Dedifferentiated amniotic fluid mesenchymal stem cell (primary cell): ENCODE measurements around the gene DNAJC22.
"Not testable (repeated sequence)": the region's sequence is repeated elsewhere in the genome, so short reads cannot be mapped to it uniquely, and the experiment has no call there.

Source experiments
- DNase-seq: peaks from one replicate; pipeline ENCODE4 v3.0.0-alpha.2; 2016; ENCODE audit errors: extremely low spot score

Gene DNAJC22

DNA sequence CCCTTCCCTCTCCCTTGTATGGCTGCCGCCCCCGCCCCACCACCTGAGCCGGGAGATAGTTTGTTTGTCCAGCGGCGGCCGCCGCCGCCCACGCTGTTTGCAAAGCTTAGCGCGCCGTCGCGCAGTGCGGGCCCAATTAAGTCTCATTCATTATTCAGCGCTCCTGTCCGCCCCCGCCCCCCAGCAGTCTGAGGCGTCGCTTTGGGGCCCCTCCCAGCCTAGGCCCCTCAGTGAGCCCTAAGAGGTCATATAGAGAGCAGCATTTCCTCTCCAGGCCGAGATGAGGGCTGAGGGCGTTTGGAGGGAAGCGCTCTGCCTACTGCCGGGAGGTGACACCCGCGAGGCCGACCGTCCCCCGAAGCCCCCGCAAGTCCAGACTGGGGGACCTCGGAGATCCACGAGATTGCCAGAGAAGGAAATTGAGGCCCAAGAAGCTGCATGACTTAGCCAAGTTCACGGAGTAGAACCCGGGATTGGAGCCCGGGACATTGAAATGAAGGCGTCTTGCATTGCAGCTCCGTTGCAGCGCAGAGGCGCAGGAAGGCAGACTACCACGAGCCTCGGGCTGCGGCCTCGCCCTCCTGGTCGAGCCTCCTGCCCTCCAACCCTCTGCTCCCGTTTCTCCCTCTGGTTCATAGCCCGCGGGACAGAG, at the start of gene DNAJC22:
Gene DNAJC22 (plus strand): TSS at position 230 of the 652 bp plus-strand sequence. CDS start 1,985 bp downstream, outside the sequence.
- no peak for DNase-seq

DNA sequence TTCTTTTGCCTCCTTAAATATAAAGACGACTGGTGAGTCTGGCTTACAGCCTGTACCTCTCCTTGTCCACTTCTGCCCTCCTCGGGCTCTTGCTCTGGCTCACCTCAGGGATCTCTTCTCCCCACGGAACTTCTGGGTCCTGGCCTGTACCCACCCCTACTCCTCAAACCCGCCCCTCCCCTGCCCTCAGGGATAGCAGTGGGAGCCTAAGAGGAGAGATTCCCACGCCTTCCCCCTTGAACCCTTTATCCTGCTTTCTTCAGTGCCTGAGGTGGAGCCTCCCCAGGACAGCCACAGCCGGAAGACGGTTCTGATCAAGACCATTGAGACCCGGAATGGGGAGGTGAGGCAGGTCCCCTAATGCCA, 49.0 kb upstream of the DNAJC22 start:
- DNase-seq, result no peak

DNA sequence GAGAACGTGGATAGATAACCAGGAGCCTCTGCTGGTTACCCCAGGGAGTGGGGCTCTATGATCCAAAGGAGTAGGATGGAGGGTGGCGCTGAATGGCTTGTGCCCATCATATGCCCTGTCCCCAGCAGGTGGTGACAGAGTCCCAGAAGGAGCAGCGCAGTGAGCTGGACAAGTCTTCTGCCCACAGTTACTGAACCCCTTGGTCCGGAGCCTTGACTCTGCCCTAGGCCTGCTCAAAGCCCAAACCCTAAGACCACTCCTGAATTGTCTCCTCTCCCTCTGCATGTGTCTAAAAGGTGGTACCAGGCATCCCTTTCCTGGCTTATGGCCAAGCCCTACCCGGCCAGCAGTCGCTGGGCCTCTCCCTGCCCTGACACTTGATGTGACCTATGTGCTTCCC, 48.5 kb upstream of the DNAJC22 start:
- DNase-seq, result no peak

DNA sequence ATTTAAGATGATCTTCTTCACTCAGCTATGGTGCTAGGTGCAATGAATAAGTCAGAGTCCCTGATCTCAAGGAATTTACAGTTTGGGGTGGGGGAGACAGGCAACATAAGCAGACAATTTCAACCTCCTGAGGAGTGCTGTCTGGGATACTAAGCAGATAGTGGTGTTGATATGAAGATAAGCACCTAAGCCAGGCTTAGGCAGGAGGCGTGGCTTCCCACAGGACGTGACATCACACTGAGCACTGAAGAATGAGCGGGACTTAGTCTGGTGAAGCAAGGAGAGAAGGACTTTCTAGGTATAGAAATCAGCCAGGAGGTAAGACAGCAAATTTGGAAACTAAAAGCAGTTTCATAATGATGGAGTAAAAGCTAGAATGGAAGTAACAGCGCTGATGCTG, 44.9 kb upstream of the DNAJC22 start:
- DNase-seq, result no peak

DNA sequence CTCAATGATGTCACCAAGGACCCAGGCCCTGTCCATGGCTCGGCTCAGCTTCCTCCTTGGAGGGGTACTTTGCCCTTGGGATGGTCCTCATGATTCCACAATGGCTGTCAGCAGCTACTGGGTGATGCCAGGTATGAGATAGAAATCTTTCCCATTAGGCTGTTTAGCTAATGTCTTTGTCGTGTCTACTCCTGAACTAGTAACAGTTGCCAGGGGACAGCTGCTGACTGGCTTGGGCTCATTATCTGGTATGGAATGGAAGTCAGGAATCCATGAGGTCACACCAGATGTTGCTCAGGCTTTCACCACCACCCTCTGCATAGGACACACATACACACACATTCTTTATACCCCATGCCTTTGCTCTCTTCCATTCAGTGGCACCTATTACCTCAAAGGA, 42.5 kb upstream of the DNAJC22 start:
- peak; percentile 46 for DNase-seq

DNA sequence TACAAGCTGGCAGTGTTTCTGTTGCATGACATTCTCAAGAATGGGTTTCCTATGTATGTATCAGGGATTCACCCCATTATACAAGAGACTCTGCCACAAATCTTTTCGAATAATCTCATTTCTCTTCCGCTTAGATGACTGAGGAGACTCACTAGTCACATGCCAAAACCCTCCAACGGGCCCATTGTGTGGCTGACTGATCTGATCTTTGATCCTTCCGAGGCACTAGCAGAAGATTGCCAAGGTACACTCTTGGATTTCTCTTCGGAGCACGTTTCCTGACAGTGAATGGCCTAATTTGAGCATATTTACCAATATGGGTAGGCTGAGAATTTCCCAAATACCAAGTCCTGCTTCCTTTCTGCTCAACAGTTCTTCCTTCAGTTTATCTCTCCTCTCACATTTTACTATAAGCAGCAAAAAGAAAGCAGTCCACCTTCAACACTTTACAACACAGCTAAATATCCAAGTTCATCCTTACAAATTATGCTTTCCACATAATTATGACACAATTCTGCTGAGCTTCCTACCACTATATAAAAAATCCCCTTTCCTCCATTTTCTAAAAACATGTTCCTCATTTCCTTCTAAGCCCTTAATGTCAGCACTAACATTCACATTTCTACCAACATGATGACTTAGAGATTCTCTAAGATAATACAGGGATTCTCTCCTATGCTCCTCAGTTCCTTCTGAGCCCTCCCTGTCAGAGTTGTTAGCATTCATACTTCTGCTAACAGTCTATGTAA, 40.8 kb upstream of the DNAJC22 start:
- DNase-seq, result no peak

DNA sequence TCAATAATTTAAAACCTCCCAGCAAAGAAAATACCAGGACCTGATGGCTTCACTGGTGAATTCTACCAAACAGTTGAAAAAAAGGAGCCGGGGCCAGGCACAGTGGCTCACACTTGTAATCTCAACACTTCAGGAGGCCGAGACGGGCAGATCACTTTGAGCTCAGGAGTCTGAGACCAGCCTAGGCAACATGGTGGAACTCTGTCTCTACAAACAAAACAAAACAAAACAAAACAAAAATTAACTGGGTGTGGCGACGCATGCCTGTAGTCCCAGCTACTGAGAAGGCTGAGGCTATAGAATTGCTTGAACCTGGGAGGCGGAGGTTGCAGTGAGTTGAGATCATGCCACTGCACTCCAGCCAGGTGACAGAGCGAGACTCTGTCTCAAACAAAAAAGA, 37.3 kb upstream of the DNAJC22 start:
- DNase-seq, result no peak

DNA sequence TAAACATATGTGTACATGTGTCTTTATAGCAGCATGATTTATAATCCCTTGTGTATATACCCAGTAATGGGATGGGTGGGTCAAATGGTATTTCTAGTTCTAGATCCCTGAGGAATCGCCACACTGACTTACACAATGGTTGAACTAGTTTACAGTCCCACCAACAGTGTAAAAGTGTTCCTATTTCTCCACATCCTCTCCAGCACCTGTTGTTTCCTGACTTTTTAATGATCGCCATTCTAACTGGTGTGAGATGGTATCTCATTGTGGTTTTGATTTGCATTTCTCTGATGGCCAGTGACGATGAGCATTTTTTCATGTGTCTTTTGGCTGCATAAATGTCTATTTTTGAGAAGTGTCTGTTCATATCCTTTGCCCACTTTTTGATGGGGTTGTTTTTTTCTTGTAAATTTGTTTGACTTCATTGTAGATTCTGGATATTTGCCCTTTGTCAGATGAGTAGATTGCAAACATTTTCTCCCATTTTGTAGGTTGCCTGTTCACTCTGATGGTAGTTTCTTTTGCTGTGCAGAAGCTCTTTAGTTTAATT, 36.2 kb upstream of the DNAJC22 start:
- not testable (repeated sequence) for DNase-seq

DNA sequence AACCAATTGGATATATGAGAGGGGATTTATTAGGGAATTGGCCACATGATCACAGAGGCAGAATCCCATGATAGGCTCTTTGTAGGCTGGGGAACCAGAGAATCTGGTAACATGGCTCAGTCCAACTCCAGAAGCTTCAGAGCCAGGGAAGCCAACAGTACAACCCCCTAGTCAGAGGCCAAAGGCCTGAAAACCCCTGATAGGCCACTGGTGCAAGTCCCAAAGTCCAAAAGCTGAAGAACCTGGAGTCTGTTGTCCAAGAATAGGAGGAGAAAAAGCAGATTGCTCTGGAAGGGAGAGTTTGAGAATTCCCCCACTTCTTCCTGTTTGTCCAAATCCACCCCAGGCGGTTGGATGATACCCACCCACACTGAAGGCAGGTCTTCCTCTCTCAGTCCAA, 31.9 kb upstream of the DNAJC22 start:
- no peak for DNase-seq

DNA sequence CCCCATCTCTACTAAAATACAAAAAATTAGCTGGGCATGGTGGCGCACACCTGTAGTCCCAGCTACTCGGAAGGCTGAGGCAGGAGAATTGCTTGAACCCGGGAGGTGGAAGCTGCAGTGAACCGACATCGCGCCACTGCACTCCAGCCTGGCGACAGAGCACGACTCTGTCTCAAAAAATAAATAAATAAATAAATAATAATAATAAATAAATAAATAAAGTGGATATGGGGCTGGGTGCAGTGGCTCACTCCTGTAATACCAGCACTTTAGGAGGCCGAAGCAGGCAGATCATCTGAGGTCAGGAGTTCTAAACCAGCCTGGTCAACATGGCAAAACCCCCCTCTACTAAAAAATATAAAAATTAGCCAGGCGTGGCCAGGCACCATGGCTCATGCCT, 29.6 kb upstream of the DNAJC22 start:
- DNase-seq, result not testable (repeated sequence)

DNA sequence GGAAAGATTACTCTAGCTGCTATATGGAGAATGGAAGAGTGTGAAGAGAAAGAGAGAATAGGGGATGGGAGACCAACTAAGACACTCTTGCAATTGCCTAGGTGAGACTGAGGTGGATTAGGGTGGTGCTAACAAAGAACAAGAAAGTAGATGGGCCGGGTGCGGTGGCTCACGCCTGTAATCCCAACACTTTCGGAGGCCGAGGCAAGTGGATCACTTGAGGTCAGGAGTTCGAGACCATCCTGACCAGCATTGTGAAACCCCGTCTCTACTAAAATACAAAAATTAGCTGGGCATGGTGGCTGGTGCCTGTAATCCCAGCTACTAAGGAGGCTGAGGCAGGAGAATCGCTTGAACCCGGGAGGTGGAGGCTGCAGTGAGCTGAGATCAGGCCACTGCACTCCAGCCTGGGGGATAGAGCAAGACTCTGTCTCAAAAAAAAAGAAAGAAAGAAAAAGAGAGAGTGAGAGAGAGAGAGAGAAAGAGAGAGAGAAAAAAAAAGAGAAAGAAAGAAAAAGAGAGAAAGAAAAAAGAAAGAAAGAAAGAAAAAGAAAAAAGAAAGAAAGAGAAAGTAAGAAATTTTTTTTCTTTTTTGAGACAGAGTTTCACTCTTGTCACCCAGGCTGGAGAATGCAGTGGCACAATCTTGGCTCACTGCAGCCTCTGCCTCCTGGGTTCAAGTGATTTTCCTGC, 26.1 kb upstream of the DNAJC22 start:
- not testable (repeated sequence) for DNase-seq

DNA sequence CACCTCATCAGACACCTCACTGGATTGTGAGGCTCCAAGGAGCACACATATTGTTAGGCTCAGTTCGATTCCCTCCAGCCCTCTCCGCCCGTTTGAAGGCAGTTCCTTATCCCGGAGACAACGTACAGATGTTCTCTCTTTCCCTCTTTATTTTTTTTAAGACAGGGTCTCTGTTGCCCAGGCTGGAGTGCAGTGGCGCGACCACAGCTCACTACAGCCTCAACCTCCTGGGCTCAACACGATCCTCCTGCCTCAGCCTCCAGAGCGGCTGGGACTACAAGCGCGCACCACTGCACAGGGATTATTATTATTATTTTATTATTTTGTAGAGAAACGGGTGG, 24.4 kb upstream of the DNAJC22 start:
- DNase-seq, result no peak

DNA sequence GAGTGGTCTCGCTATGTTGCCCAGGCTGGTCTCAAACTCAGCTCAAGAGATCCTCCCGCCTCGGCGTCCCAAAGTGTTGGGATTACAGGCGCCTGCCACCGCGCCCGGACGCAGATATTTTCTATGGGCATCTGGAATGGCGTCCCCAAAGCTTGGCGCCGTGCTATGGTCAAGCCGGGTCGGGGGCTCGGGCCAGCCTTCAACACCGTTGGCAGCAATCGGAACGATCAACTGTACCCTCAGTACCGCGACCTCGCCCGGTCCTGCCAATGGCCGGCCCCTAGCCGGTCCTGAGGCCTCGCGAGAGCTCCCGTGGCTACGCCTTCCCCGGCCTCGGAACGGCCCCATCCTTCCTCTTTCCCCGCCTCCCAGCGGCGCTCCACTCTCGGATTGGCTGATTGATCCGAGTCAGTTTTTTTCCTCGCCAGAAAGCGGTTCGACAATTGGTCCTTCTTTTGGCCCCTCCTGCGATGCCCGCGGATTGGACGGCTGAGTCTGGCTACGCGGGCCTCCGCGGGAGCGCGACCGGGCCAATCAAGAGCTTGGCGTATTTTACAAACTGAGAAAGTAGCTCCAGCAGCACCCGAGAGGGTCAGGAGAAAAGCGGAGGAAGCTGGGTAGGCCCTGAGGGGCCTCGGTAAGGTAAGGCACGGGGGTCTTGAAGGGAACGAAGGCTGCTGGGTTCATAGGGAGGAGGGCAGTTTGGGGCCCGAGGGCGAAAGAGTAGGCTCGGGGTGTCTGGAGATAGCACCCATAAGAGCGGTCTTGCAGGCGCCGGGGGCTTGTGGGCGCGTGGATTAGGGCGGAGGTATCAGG, 23.8 kb upstream of the DNAJC22 start, which contains the start of gene TROAP:
Gene TROAP (plus strand): TSS at position 548 of the 816 bp plus-strand sequence. CDS start 354 bp downstream, outside the sequence.
- peak; percentile 99 for DNase-seq

DNA sequence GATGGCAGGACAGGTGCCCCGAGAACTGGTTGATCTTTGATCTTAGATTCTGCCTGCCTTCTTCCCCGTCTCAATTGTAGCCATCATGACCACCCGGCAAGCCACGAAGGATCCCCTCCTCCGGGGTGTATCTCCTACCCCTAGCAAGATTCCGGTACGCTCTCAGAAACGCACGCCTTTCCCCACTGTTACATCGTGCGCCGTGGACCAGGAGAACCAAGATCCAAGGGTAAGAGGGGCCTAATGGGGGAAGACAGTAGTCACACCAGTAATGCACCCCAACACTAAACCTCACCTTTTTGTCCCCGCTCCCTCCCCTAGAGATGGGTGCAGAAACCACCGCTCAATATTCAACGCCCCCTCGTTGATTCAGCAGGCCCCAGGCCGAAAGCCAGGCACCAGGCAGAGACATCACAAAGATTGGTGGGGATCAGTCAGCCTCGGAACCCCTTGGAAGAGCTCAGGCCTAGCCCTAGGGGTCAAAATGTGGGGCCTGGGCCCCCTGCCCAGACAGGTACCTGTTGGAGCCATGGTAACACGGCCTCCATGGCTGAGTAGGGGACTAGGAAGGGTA, 23.1 kb upstream of the DNAJC22 start:
- no peak for DNase-seq

DNA sequence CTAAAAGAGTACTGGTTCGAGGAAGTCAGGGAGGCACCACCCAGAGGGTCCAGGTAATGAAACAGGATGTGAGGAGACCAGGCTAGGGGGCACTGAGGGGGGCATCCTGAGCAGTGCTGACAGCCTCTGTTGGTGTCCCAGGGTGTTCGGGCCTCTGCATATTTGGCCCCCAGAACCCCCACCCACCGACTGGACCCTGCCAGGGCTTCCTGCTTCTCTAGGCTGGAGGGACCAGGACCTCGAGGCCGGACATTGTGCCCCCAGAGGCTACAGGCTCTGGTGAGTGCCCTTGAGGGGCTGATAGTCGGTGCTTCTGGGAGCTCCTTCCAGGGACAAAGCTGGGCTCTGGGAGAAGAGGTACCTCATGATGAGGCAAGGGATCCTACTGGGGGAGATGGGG, 21.1 kb upstream of the DNAJC22 start:
- DNase-seq, result no peak

DNA sequence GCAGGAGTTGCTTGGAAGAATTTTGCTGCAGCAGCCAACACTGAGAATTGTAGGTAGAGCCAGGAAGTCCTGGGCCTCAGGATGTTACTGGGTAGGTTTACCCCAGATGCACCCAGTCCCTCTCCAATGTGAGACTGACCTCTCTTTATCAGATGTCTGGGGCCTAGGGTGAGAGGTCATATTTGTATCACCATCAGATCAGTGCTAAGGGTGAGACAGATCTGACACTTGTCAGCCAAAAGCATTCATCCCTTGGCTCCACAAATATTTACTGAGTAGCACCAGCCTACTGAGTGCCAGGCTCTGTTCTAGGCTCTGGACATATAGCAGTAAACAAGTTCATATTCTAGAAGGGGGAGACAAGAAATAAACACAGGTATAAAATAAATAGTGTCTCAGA, 19.3 kb upstream of the DNAJC22 start:
- no peak for DNase-seq

DNA sequence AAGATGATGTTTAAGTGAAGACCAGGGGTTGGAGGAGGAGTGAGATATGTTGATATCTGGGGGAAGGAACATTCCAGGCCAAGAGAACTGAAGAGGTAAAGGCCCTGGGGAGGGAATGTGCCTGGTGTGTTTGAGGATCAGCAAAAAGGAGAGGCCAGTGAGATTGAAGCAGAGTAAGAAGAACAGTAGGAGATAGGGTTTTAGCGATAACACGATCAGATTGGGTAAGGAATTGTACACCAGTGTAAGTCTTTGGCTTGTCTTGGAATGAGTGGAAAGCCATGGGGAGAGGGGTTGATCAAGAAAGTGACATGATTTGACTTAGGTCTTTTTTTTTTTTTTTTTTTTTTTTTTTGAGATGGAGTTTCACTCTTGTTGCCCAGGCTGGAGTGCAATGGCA, 18.8 kb upstream of the DNAJC22 start:
- DNase-seq, result no peak

DNA sequence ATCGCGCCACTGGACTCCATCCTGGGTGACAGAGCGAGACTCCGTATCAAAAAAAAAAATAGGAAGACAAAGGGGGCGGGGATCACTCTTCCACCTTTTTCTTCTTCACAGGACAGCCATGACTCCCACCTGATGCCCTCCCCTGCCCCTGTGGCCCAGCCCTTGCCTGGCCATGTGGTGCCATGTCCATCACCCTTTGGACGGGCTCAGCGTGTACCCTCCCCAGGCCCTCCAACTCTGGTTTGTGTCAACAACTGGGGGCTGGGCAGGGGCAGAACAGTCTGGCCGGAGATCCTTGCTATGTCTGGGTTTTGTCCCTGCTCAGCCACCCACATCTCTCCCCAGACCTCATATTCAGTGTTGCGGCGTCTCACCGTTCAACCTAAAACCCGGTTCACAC, 17.9 kb upstream of the DNAJC22 start:
- no peak for DNase-seq

DNA sequence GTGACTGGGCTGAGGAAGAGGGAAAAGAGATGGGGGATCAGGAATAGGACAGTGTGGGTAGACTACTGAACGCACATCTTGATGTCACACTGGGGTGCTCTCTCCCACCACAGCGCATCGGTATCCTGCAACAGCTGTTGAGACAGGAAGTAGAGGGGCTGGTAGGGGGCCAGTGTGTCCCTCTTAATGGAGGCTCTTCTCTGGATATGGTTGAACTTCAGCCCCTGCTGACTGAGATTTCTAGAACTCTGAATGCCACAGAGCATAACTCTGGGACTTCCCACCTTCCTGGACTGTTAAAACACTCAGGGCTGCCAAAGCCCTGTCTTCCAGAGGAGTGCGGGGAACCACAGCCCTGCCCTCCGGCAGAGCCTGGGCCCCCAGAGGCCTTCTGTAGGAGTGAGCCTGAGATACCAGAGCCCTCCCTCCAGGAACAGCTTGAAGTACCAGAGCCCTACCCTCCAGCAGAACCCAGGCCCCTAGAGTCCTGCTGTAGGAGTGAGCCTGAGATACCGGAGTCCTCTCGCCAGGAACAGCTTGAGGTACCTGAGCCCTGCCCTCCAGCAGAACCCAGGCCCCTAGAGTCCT, 16.6 kb upstream of the DNAJC22 start:
- no peak for DNase-seq

DNA sequence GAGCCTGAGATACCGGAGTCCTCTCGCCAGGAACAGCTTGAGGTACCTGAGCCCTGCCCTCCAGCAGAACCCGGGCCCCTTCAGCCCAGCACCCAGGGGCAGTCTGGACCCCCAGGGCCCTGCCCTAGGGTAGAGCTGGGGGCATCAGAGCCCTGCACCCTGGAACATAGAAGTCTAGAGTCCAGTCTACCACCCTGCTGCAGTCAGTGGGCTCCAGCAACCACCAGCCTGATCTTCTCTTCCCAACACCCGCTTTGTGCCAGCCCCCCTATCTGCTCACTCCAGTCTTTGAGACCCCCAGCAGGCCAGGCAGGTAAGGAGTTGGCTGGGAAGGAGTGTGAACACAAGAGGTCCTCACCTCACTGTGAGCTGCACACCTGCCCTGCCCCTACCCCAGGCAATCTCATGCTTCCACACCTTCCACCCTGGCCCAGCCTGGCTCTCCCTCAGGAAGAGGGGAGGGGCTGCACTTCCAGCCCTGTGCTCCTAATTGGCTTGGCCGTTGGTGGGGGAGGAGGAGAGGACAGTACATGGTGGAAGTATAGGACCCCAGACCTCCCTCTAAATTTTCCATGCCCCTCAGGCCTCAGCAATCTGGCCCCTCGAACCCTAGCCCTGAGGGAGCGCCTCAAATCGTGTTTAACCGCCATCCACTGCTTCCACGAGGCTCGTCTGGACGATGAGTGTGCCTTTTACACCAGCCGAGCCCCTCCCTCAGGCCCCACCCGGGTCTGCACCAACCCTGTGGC, 15.9 kb upstream of the DNAJC22 start:
- DNase-seq, result no peak
